Bone marrow (tissue), 2 donors: ENCODE data around the gene RBM15.

ENCODE experiments used
- DNase-seq, 2 donors: peaks; one replicate each; lab custom pipeline; 2025; lab: John Stamatoyannopoulos, UW

The RBM15 gene

GRCh38 chr1:110321846-110322245 is 17.3 kb upstream of the RBM15 start:
- no peak for DNase-seq

GRCh38 chr1:110324667-110325066 is 14.5 kb upstream of the RBM15 start:
- no peak for DNase-seq

- no peak for DNase-seq
Measured at GRCh38 chr1:110326826-110327225, 12.4 kb upstream of the RBM15 start.

GRCh38 chr1:110328274-110328673 is 10.9 kb upstream of the RBM15 start:
- no peak for DNase-seq

GRCh38 chr1:110328700-110329099 is 10.5 kb upstream of the RBM15 start:
- no peak for DNase-seq

- no peak for DNase-seq
Measured at GRCh38 chr1:110335265-110335664, 3.9 kb upstream of the RBM15 start.

- DNase-seq: no peak
Measured at GRCh38 chr1:110336300-110337039, 2.7 kb upstream of the RBM15 start.

GRCh38 chr1:110337704-110338308 is 1.4 kb upstream of the RBM15 start:
- DNase-seq: peak in 1 of 2 donors; percentile 36

GRCh38 chr1:110338309-110338885 is 780 bp upstream of the RBM15 start:
- DNase-seq: peak; percentile 90 to 96

GRCh38 chr1:110339407-110340206 is 430 bp downstream of the RBM15 start:
- peak in 1 of 2 donors; percentile 84 for DNase-seq

GRCh38 chr1:110340207-110340468 is 961 bp downstream of the RBM15 start:
- no peak for DNase-seq

GRCh38 chr1:110341146-110341871 is 2.1 kb downstream of the RBM15 start:
- DNase-seq: no peak

GRCh38 chr1:110341872-110342331 is 2.7 kb downstream of the RBM15 start:
- no peak for DNase-seq

- no peak for DNase-seq
Measured at GRCh38 chr1:110343249-110343648, 4.1 kb downstream of the RBM15 start.

- DNase-seq: no peak
Measured at GRCh38 chr1:110344152-110344551, 5.0 kb downstream of the RBM15 start.

- DNase-seq: no peak
Measured at GRCh38 chr1:110345480-110345879, 6.3 kb downstream of the RBM15 start.

GRCh38 chr1:110346690-110347089 is 7.5 kb downstream of the RBM15 start:
- no peak for DNase-seq

GRCh38 chr1:110347182-110347893 is 8.2 kb downstream of the RBM15 start:
- DNase-seq: no peak

GRCh38 chr1:110348050-110348449 is 8.9 kb downstream of the RBM15 start:
- DNase-seq: no peak

- no peak for DNase-seq
Measured at GRCh38 chr1:110348771-110349170, 9.6 kb downstream of the RBM15 start.

GRCh38 chr1:110350360-110350759 is 11.2 kb downstream of the RBM15 start:
- no peak for DNase-seq
